Measurements from ENCODE around the gene IFNAR2.
"Not testable (repeated sequence)": the region's sequence is repeated elsewhere in the genome, so short reads cannot be mapped to it uniquely, and the experiment has no call there.

The IFNAR2 gene

DNA sequence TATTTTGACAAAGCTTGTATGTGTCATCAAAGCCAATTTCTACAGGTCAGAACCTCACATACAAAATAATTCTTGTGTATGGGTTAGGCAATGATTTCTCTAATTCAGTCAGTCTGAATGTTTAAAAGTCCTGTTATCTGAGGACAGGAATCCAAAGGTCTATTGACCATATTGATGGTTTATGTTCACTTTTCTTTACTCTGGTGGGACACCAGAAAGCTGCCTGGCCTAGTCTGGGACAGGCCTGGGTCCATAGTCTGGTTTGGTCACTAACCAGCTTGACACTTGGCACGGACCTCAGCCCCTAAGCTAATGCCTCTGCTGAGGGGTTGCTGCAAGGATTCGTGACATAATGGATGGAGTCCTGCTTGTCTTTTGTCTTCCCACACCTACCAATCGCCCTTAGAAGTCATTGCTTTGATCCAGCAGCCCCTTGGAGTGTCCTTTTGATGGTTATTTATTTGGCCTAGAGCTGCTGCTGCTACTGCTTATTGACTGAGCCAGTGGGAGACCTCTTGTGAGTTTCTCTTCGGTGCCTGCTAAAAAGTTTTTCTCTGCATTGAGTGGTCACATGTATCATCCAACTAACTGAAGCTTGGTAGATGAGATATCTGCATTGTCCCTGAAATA is 15.7 kb downstream of the IFNAR2 start:
- DNase-seq, result no peak

DNA sequence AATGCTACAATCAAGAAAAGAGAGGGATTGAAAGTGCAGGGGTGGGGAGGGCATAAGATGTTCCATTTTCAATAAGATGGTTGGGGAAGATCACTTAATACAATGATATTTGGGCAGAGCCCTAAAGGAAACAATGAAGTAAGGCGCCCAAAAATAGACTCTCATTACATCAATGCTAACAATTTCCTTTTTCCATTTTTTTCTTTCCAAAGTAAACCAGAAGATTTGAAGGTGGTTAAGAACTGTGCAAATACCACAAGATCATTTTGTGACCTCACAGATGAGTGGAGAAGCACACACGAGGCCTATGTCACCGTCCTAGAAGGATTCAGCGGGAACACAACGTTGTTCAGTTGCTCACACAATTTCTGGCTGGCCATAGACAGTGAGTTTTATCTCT is 16.8 kb downstream of the IFNAR2 start:
- no peak for DNase-seq

DNA sequence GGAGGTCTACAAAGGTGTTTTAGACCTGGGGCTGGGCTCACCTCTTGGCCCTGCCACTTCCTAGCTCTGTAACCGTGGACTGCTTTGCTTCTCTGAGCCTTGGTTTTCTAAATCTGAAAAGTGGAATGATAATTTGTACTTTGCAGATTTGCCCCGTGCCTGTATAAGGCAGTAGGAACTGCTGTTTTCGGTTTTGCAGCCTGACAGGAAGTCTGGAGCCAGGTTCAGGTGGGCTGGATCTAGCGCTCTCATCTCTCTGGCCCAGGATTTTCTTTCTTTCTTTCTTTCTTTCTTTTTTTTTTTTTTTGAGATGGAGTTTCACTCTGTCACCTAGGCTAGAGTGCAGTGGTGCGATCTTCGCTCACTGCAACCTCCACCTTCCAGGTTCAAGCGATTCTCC is 17.2 kb downstream of the IFNAR2 start:
- no peak for DNase-seq

DNA sequence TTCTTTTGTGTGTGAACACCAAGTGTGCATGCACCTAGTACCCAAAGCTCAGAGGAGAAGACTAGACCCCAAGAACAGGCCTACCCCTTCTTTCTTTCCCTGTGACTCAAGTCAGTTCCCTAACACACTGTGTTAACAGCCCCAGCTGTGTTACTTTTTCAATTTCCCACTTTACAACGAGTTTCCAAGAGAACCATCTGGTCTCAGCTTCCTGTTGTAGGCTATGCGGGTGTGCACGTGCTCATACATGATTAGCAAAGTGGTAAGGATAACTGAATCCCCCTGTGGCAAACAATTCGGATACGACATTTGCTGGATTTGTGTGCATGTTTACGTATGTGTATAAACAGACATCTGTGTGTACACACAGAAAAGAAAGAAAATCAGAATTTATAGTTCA is 17.9 kb downstream of the IFNAR2 start:
- DNase-seq, result no peak

DNA sequence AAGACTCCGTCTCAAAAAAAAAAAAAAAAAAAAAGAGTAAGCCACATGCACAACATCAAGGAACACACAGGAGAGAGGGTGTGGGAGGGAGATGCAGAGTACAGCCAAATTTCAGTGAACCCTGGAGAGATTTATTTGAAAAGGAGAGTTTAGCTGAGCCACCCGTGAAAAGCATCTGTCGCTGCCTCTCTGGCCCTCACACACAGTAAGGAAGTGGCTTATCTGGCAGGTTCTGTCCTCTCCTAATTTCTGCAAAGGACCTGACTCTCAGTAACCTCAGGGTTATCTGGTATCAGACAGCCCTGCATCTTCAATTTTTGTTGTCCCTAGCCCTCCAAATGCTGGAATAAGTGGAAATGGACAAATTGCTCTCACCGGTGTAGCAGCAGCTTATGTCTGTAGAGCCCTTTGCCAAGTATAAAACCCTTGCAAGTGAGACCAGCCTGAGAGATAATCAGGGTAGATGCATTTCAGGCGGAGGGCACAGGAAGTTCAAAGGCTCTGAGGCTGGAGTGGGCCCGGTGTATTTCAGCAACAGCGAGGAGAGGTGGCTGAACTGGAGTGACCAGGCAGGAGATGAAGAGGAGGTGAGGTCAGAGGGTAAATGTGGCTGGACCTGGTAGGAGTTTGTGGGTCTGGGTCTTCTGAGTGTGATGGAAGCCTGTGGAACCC is 19.7 kb downstream of the IFNAR2 start:
- no peak for DNase-seq

DNA sequence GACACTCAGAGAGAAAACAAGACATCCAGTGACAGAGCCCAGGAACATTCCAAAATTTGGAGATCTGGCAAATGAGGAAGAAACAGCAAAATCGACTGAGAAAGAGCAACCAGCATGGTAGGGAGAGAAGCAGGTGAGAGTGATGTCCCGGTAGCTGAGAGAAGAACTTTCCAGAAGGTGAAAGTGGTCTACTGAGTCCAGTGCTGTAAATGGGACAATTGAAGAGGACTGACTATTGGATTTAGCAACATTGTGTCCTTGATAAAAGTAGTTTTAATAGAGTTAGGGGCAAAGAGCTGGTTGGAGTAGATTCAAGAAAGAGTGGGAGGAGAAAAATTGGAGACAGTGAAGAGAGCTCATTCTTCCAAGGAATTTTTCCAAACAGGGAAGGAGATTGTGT is 21.4 kb downstream of the IFNAR2 start:
- DNase-seq, result no peak

DNA sequence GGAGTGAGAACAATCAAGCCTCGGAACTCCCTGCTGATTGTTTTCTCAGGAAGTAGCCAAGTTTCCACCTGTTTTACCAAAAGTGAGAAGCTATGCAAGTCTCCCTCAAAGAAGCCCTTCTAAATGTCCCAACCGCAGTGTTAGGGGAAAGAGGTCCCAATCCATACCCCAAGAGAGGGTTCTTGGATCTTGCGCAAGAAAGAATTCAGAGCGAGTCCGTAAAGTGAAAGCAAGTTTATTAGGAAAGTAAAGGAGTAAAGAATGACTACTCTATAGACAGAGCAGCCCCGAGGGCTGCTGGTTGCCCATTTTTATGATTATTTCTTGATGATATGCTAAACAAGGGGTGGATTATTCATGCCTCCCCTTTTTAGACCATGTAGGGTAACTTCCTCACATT is 23.6 kb downstream of the IFNAR2 start:
- DNase-seq, result not testable (repeated sequence)

DNA sequence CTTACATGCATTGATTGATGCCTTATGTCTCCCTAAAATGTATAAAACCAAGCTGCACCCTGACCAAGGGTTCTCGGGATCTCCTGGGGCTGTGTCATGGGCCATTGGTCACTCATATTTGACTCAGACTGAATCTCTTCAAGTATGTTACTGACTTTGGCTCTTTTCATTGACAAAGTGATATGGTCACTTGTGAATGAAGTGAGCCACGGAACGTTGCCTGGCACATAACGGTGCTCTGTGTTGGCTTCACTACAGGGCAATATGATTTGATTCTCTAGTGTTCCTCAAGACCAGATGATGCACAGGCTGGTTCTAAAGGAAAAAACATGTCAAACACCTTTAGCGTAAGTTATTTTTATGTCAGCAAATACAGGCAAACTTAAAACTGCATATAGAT is 25.0 kb downstream of the IFNAR2 start:
- DNase-seq, result no peak

DNA sequence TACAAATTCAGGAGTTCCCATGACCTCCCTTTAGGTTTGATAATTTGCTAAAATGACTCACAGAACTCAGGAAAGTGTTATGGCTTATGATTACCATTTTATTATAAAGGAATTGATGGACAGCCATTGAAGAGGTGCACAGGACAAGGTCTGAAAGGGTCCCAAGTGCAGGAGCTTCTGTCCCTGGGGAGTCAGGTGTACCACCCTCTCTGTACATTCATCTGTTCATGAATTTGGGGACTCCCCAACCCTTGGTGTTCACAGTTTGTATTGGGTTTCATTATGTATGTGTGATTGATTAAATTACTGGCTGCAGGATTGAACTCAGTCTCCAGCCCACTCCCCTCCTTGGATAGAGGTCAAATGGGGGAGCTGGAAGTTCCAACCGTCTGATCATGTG is 25.7 kb downstream of the IFNAR2 start:
- no peak for DNase-seq

DNA sequence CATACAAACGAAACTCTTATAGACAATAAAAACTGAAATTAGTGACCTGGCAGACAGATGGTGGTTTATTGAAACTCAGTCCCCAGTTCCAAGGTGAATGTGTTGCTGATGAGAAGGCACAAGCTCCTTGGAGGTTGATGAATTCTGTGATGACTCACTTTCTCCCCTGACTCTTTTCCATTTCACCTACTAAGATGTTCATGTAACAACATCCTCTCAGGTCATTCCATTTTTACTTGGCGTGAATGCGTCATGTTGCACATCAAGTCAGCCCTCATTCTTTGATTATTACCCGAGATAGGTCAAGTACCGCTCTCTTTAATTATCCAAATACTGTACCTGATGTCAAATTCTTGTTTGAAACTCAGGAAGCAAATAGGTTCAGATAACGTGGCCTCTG is 26.3 kb downstream of the IFNAR2 start:
- peak; percentile 42 for DNase-seq

DNA sequence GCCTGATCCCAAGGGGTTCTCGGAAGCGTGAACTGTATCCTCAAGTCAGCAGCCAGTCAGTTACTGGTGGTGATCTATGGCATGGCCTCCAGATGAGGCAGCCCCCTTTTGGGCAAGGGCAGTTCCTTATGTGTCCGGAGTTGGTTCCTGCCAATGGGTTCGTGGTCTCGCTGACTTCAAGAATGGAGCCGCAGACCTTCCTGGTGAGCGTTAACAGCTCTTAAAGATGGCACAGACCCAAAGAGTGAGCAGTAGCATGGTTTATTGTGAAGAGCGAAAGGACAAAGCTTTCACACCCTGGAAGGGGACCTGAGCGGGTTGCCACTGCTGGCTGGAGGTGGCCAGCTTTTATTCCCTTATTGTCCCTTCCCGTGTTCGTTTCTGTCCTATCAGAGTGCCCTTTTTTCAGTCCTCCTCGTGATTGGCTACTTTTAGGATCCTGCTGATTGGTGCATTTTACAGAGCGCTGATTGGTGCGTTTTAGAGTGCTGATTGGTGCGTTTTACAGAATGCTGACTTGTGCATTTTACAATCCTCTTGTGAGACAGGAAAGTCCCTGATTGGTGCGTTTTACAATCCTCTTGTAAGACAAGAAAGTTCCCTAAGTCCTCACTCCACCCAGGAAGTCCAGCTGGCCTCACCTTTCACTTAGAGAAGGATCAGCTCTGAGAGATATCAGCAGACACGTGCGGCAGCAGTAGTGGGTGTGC is 27.5 kb downstream of the IFNAR2 start:
- DNase-seq, result no peak

DNA sequence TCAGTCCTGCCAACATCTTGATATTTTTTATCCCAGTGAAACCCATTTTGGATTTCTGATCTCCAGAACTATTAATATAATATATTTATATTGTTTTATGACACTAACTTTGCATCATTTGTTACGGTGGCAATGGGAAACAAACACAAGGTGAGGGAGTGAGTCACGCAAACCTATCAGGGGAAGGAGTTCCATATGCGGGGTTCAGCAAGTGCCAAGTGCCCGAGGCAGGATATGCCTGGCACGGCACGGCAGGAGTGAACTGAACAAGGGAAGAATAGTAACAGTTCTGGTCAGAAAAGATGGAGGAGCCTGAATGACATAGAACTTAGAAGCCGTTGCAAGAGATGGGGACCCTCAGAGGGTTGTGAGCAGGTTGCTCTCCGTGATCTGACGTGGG is 28.7 kb downstream of the IFNAR2 start:
- DNase-seq, result no peak

DNA sequence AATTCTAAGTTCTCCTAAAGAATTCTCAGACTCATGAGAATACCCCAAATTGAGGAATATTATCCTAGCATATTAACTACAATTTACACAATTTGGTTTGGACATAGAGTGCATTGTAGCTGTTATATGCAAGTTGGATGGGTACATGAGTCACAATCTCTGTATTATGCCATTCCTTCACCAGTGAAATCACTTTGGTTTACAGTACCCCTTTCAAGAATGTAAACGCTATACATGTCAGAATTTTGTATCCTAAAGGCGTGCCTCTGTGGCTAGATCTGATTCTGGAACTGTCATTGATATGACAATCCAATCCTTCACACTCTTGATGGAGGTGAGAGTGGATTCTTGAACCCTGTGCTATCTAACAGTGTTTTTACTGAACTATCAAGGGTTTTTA is 29.7 kb downstream of the IFNAR2 start:
- no peak for DNase-seq

DNA sequence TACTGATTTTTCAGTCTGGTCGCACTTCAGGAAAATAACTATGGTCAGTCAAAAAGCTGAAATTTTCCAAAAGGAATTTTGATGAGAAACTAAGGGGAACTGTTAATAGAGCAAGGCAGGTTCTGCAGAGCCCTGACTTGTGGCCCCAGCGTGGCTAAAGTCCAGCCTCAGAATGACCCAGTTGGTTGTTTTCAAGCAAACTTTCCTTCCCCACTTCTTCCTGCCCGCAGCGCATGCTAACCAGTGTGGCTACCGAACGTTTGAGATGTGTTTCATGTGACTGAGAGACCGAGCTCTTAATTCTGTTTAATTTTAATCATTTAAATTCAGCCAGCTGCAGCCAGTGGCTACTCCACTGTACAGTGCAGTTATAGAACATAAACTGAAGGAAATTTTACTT is 30.3 kb downstream of the IFNAR2 start:
- no peak for DNase-seq

DNA sequence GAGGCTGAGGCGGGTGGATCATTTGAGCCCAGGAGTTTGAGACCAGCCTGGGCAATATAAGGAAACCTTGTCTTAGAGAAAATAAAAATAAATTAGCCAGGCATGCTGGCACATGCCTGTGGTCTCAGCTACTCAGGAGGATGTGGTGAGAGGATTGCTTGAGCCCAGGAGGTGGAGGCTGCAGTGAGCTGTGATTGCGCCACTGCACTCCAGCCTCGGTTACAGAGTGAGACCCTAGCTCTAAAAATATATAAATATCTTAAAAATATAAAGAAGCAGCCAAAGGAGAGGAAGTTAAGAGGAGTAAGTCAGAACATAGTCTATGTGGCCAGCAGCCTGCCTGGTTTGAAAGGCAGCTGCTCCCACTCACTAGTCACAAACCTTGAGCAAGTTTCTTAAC is 31.9 kb downstream of the IFNAR2 start:
- no peak for DNase-seq

DNA sequence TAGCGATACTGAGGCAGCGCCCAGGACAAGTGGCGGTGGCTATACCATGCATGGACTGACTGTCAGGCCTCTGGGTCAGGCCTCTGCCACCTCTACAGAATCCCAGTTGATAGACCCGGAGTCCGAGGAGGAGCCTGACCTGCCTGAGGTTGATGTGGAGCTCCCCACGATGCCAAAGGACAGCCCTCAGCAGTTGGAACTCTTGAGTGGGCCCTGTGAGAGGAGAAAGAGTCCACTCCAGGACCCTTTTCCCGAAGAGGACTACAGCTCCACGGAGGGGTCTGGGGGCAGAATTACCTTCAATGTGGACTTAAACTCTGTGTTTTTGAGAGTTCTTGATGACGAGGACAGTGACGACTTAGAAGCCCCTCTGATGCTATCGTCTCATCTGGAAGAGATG is 33.2 kb downstream of the IFNAR2 start:
- no peak for DNase-seq

DNA sequence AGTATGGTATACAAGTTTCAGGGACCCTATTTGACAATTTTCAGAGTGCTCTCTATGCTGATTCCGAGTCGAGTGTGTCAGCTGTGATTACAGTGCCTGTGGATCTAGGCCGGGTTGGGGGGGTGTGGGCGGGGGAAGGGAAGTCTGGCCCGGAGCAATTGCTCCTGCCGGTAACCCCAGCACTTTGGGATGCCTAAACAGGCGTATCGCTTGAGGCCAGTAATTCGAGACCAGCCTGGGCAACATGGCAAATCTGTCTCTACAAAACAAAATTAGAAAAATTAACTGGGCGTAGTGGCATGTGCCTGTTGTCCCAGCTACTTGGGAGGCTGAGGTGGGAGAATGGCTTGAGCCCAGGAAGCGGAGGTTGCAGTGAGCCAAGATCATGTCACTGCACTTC is 34.8 kb downstream of the IFNAR2 start:
- DNase-seq, result no peak

DNA sequence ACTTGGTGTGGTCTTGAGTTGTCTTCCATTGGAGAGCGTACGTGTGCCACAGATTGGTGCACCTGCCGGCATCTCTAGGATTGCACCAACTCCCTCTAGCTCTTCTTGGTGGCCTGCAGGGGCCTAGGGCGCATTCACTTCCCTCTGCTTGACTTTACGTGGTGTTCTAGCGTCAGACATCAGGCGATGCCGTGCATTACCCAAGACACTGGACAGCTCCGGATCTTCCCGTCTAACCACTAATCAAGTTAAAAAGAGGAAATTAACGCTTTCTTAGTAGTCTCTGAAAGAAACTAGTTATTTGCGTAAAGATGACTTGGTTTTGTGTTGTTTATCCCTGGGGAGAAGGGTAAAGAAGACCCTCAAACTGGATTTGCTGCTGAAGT is 35.9 kb downstream of the IFNAR2 start:
- peak; percentile 32 for DNase-seq

DNA sequence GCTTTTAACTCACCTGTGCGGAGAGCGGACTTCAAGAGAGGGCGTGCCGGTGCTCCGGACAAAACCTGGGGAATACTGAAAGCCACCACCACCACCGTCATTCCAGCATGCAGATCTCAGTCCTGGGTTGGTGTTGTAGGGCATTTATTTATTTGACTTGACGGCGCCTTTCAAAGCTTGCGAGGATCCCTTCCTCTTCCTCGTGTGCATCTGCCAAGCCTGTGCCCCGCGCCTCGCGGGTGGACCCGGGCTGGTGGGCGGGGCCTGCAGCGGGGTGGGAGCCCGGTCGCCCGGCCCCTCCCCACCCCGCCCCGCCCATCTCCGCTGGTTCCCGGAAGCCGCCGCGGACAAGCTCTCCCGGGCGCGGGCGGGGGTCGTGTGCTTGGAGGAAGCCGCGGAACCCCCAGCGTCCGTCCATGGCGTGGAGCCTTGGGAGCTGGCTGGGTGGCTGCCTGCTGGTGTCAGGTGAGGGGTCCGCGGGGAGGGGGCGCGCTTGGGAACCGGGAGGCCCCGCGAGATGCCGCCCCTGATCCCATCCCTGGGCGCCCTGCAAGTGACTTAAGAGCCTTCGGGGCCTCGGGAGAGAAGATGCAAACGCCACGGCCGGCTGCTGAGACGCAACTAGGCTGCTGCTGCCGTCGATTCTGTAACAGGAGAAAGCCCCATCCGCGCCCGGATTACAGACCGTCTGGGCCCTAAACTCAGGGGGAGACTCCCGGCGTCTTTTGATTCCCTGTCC is 36.5 kb downstream of the IFNAR2 start, which contains the start of gene IL10RB:
TSS of gene IL10RB (plus strand) at position 318 of the 739 bp plus-strand sequence. CDS start at position 417, 99 bp downstream.
- peak; percentile 86 for DNase-seq

DNA sequence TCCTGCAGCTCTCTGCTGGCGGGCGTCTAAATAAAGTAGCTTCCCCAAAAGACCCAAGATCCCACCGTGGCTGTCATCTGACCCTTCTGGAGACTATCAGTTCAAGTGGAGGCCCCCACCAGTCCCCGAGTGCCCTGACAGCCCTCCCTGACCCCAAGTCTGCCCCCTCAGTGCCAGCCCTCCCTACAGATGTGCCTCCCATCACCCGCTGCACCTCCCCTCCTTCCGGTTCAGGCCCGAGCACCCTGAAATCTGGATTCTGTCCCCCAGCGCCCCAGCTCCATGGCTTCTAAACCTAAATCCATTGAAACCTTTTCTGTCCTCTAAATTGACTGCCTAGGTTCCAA is 37.0 kb downstream of the IFNAR2 start:
- DNase-seq, result peak; percentile 52

DNA sequence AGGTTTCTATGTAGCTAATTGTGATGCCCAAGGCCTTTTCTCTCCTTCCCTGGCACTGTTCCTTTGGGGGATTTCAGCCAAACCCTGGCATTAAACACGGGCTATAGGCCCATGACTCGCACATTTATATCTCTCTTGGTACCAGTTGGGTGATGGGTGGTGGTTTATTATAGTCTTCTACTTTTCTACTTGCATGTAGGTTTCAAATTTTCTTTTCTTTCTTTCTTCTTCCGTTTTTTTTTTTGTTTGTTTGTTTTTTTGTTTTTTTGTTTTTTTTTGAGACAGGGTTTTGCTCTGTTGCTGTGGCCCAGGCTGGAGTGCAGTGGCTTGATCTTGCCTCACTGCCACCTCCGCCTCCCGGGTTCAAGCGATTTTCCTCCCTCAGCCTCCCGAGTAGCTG is 37.5 kb downstream of the IFNAR2 start:
- no peak for DNase-seq

DNA sequence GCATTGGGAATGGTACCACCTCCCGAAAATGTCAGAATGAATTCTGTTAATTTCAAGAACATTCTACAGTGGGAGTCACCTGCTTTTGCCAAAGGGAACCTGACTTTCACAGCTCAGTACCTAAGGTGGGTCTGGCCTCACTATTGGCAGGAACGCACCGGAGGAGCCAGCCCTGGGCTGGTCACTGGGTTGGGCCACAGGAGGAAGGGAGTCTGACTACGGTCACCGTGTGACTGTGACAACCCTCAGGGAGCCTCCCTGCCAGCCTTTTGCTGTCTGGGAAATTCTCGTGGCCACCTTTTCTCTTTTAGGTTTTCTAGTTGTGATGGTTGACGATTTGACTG is 38.6 kb downstream of the IFNAR2 start:
- DNase-seq, result no peak

DNA sequence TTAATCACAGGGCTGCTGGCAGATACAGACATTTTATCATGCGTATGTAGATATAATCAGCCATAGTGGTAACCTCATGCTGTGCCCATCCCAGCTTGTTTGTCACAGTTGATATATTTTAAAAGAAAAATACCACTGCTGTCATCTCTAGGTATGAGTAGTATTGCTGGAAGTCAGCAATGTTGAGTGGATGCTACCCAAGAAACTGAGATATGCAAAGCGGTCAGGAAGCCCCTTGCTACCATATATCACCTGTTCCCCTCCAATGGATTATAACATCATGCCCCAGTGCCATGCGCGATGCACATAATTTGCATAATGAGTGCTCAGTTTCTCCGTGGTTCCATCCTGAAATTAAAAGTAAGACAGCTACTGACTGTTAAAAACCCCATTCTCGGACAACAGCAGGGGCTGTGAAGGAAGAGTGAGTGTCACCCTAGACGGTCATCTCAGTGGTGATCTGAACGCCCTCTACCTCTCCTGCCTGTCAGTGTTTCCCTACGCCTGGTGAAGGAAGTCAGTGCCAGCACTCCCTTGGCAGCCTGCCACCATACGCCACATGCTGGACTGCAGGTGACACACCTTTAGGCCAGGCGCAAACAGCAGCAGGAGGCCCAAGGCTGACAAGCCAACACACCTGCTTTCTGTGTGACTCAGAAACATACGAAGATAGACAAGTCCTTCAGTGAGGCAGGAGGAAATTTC is 39.2 kb downstream of the IFNAR2 start:
- peak; percentile 61 for DNase-seq

All from stimulated activated CD4-positive, alpha-beta T cell treated with anti-CD3 and anti-CD28 coated beads, Interleukin-15, amount 100 ng/mL, for 24 hours (primary cell).